Activated CD4-positive, alpha-beta memory T cell treated with anti-CD3 and anti-CD28 coated beads, Interleukin-2, amount 10 ng/mL, durations not matched to agents 7 days and 5 days (primary cell): ENCODE measurements around the gene CDS2. TPM values are rescaled to one million over a fixed set of nuclear protein-coding genes. Genes with fewer than 3 reads are reported as not detected.
"Not testable (repeated sequence)": the region's sequence is repeated elsewhere in the genome, so short reads cannot be mapped to it uniquely, and the experiment has no call there.

Experiments used
- CTCF ChIA-PET: fragments of 350-600 bp; sonication (Branson Sonifier 250); formaldehyde crosslinking; loops from one replicate; lab custom pipeline; 2021; ENCODE audit warnings: antibody characterized with exemption, inconsistent platforms; lab: Charles Lee
- POLR2A ChIA-PET: fragments of 350-600 bp; sonication (Branson Sonifier 250); formaldehyde crosslinking; loops from one replicate; lab custom pipeline; 2021; ENCODE audit warnings: antibody characterized with exemption; lab: Charles Lee
- DNase-seq: peaks from one replicate; pipeline ENCODE4 v3.0.0-alpha.2; 2020
- H3K27ac Mint-ChIP-seq: one replicate; pipeline ENCODE4 v1.8.0; 2021; ENCODE audit warnings: mild to moderate bottlenecking, mixed read lengths
- H3K27me3 Mint-ChIP-seq: one replicate; pipeline ENCODE4 v1.8.0; 2021; ENCODE audit warnings: mixed read lengths
- H3K36me3 Mint-ChIP-seq: one replicate; pipeline ENCODE4 v1.8.0; 2021; ENCODE audit warnings: low read depth, mixed read lengths
- H3K4me1 Mint-ChIP-seq: one replicate; pipeline ENCODE4 v1.8.0; 2021; ENCODE audit warnings: mixed read lengths
- H3K4me3 Mint-ChIP-seq: one replicate; pipeline ENCODE4 v1.8.0; 2021; ENCODE audit warnings: mild to moderate bottlenecking, mixed read lengths
- H3K9me3 Mint-ChIP-seq: one replicate; pipeline ENCODE4 v1.8.0; 2021; ENCODE audit warnings: mixed read lengths
- total RNA-seq, 2 experiments: library from RNA; stranded (reverse); gene quantifications; one replicate each; pipeline ENCODE4 v1.2.3, GENCODE V29; 2021

The CDS2 gene
- total RNA-seq, 2 experiments from 2014 or later: 67.4 to 68.2 TPM

- no peaks in the 10 kb centered on the region for H3K9me3 Mint-ChIP-seq
- H3K36me3 Mint-ChIP-seq: peaks cover 32% of the 10 kb centered on the region
- H3K4me1 Mint-ChIP-seq: peaks cover 8% of the 10 kb centered on the region
- no peak for DNase-seq
- H3K27ac Mint-ChIP-seq: no peak overlapping the region
- ChIA-PET CTCF (interaction anchor here (0.8 kb wide), 1 partner anchor 9 kb away, joined by 5 read pairs; no protein-coding TSS in a partner anchor), POLR2A (interaction anchor here (0.6 to 1.9 kb wide), 6 partner anchors 8 to 58 kb away, joined by 3 to 7 read pairs (median 3); partner anchors contain the start of gene PCNA)
- H3K4me3 Mint-ChIP-seq: no peak overlapping the region
- no peaks in the 10 kb centered on the region for H3K27me3 Mint-ChIP-seq
Measured at GRCh38 chr20:5096463-5096862, 30.3 kb upstream of the CDS2 start.

DNA sequence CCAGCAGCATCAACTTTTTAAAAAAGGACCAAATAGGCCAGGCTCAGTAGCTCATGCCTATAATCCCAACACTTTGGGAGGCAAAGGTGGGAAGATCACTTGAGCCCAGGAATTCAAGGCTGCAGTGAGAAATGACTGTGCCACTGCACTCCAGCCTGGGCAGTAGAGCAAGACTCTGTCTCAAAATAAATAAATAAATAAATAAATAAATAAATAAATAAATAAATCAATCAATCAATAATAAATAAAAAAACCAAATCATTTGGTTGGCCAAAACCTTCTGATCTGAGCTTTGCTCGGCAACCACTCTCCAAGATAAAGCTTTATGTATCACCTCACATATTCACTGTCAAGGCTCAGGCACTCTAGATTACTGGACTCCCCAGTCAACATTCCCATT lies 27.8 kb upstream of the CDS2 start:
- peaks cover 12% of the 10 kb centered on the region for H3K4me1 Mint-ChIP-seq
- DNase-seq, H3K9me3 Mint-ChIP-seq, H3K27ac Mint-ChIP-seq, H3K4me3 Mint-ChIP-seq, H3K27me3 Mint-ChIP-seq: not testable (repeated sequence)
- peaks cover 48% of the 10 kb centered on the region for H3K36me3 Mint-ChIP-seq
- CTCF ChIA-PET: interaction anchor here (0.9 to 5.5 kb wide), 11 partner anchors 8 to 166 kb away, joined by 3 to 112 read pairs (median 3); partner anchors contain the start of gene CDS2
- POLR2A ChIA-PET: interaction anchor here (4.4 kb wide), 1 partner anchor 43 kb away, joined by 18 read pairs; no protein-coding TSS in a partner anchor

DNA sequence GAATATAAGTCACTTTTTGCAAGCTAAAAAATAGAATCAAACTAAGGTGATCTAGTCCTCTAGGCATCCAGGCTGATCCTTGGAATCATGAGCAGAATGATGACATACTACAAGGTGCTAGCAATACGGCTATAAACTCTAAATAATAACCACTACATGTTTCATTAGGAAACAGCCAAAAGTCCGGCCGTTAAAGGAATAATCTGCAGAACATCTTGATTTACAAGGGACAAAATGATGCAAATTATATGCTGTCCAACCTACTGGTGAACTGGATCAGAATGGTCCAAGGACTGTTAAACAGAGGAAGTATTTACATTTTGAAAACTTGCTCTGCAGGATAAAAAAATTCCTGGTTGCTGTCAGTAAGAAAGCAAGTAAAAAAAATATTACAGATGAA lies 26.9 kb upstream of the CDS2 start:
- peaks cover 55% of the 10 kb centered on the region for H3K36me3 Mint-ChIP-seq
- CTCF ChIA-PET: interaction anchor here (0.7 to 5.5 kb wide), 21 partner anchors 9 to 494 kb away, joined by 3 to 112 read pairs (median 5); partner anchors contain the start of gene CDS2
- POLR2A ChIA-PET: interaction anchor here (4.4 kb wide), 1 partner anchor 44 kb away, joined by 18 read pairs; no protein-coding TSS in a partner anchor

DNA sequence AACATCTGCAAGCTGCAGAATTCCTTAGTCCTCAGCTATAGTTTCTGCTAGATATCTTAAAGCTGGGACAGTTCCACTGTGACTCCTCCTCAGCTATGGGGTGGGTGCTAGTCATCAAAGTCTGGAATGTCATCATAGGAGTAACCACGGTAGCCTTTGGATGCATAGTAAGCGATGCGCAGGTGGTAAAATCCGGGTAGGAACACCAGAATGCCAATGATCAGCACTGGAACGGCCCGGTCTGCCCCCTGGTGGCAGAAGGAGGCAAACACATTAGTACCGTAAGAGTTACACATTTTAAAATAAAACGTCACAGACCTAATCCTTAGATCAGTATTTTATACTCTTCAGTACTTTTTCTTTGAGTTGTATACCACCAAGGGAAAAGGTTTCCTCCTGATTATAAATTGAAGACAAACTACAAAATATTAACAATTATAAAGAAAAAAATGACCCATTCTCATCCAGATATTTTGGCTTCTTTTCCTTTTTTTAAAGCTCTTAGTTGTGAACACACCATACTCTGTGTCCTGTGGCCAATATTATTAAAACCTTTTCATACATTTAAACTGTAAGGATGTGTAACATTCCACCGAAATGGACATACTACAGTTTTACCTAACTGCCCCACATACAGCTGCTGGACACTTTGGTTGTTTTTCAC lies 26.0 kb upstream of the CDS2 start:
- H3K36me3 Mint-ChIP-seq: peaks cover 55% of the 10 kb centered on the region
- CTCF ChIA-PET: interaction anchor here (0.6 to 5.5 kb wide), 36 partner anchors 9 to 495 kb away, joined by 3 to 112 read pairs (median 4); partner anchors contain the start of genes CDS2 and PCNA
- peak; percentile 77 for DNase-seq
- POLR2A ChIA-PET: interaction anchor here (1.1 to 4.4 kb wide), 6 partner anchors 15 to 286 kb away, joined by 3 to 18 read pairs (median 4); no protein-coding TSS in a partner anchor
- no peak overlapping the region for H3K4me3 Mint-ChIP-seq
- H3K4me1 Mint-ChIP-seq: peaks cover 12% of the 10 kb centered on the region
- no peaks in the 10 kb centered on the region for H3K9me3 Mint-ChIP-seq
- no peaks in the 10 kb centered on the region for H3K27me3 Mint-ChIP-seq
- H3K27ac Mint-ChIP-seq: no peak overlapping the region

More for the DNA sequence above, 26.9 kb upstream of the CDS2 start:
- not testable (repeated sequence) for H3K27ac Mint-ChIP-seq, H3K9me3 Mint-ChIP-seq, H3K27me3 Mint-ChIP-seq, H3K4me3 Mint-ChIP-seq, DNase-seq
- H3K4me1 Mint-ChIP-seq: peaks cover 12% of the 10 kb centered on the region

- Mint-ChIP-seq H3K36me3 (peaks cover 50% of the 10 kb centered on the region), H3K27me3 (no peaks in the 10 kb centered on the region), H3K4me1 (peaks cover 12% of the 10 kb centered on the region), H3K4me3 (no peak overlapping the region), H3K27ac (no peak overlapping the region), H3K9me3 (no peaks in the 10 kb centered on the region)
- POLR2A ChIA-PET: no interaction called here
- CTCF ChIA-PET: interaction anchor here (1.2 to 2.0 kb wide), 4 partner anchors 16 to 149 kb away, joined by 3 to 7 read pairs (median 4); no protein-coding TSS in a partner anchor
- no peak for DNase-seq
Measured at GRCh38 chr20:5104479-5104878, 22.3 kb upstream of the CDS2 start.

GRCh38 chr20:5109276-5109675 lies 17.5 kb upstream of the CDS2 start:
- H3K27me3 Mint-ChIP-seq: no peaks in the 10 kb centered on the region
- peaks cover 41% of the 10 kb centered on the region for H3K36me3 Mint-ChIP-seq
- POLR2A ChIA-PET: no interaction called here
- H3K4me1 Mint-ChIP-seq: peaks cover 24% of the 10 kb centered on the region
- CTCF ChIA-PET: interaction anchor here (2.8 kb wide), 1 partner anchor 8 kb away, joined by 13 read pairs; no protein-coding TSS in a partner anchor
- no peak overlapping the region for H3K27ac Mint-ChIP-seq
- DNase-seq: no peak
- no peak overlapping the region for H3K4me3 Mint-ChIP-seq
- H3K9me3 Mint-ChIP-seq: no peaks in the 10 kb centered on the region

- Mint-ChIP-seq H3K27ac (peak overlapping the region; percentile 93), H3K27me3 (no peaks in the 10 kb centered on the region), H3K36me3 (peaks cover 74% of the 10 kb centered on the region), H3K4me3 (peak overlapping the region; percentile 84), H3K4me1 (peaks cover 64% of the 10 kb centered on the region), H3K9me3 (no peaks in the 10 kb centered on the region)
- ChIA-PET CTCF (no interaction called here), POLR2A (interaction anchor here (1.4 to 2.1 kb wide), 2 partner anchors 36 to 301 kb away, joined by 4 to 6 read pairs; no protein-coding TSS in a partner anchor)
- no peak for DNase-seq
Measured at GRCh38 chr20:5113615-5113986, 13.2 kb upstream of the CDS2 start.

GRCh38 chr20:5114403-5114802 lies 12.4 kb upstream of the CDS2 start:
- Mint-ChIP-seq H3K36me3 (peaks cover 73% of the 10 kb centered on the region), H3K27me3 (no peaks in the 10 kb centered on the region), H3K4me3 (peak overlapping the region; percentile 84), H3K27ac (peak overlapping the region; percentile 93), H3K9me3 (no peaks in the 10 kb centered on the region), H3K4me1 (peaks cover 64% of the 10 kb centered on the region)
- CTCF ChIA-PET: interaction anchor here (0.6 to 1.4 kb wide), 2 partner anchors 58 to 330 kb away, joined by 5 to 6 read pairs; no protein-coding TSS in a partner anchor
- POLR2A ChIA-PET: interaction anchor here (0.8 to 2.1 kb wide), 4 partner anchors 37 to 302 kb away, joined by 3 to 6 read pairs (median 4); no protein-coding TSS in a partner anchor
- DNase-seq: no peak

- H3K36me3 Mint-ChIP-seq: peaks cover 66% of the 10 kb centered on the region
- POLR2A ChIA-PET: interaction anchor here (1.3 to 2.1 kb wide), 3 partner anchors 14 to 117 kb away, joined by 3 to 8 read pairs (median 4); no protein-coding TSS in a partner anchor
- CTCF ChIA-PET: interaction anchor here (1.0 to 2.5 kb wide), 3 partner anchors 10 to 18 kb away, joined by 3 to 12 read pairs (median 3); no protein-coding TSS in a partner anchor
- peak overlapping the region; percentile 90 for H3K27ac Mint-ChIP-seq
- peaks cover 79% of the 10 kb centered on the region for H3K4me1 Mint-ChIP-seq
- DNase-seq: no peak
- no peaks in the 10 kb centered on the region for H3K9me3 Mint-ChIP-seq
- H3K27me3 Mint-ChIP-seq: no peaks in the 10 kb centered on the region
- peak overlapping the region; percentile 86 for H3K4me3 Mint-ChIP-seq
Measured at GRCh38 chr20:5116875-5117274, 9.9 kb upstream of the CDS2 start.

- peak; percentile 23 for DNase-seq
- Mint-ChIP-seq H3K4me1 (peaks cover 77% of the 10 kb centered on the region), H3K36me3 (peaks cover 55% of the 10 kb centered on the region), H3K4me3 (peak overlapping the region; percentile 86), H3K27ac (peak overlapping the region; percentile 90), H3K27me3 (no peaks in the 10 kb centered on the region), H3K9me3 (no peaks in the 10 kb centered on the region)
- CTCF ChIA-PET: interaction anchor here (0.5 to 2.5 kb wide), 3 partner anchors 17 to 1806 kb away, joined by 3 to 12 read pairs (median 12); no protein-coding TSS in a partner anchor
- POLR2A ChIA-PET: interaction anchor here (0.7 to 3.9 kb wide), 11 partner anchors 8 to 833 kb away, joined by 3 to 36 read pairs (median 7); no protein-coding TSS in a partner anchor
Measured at GRCh38 chr20:5118220-5119142, 8.3 kb upstream of the CDS2 start.

DNA sequence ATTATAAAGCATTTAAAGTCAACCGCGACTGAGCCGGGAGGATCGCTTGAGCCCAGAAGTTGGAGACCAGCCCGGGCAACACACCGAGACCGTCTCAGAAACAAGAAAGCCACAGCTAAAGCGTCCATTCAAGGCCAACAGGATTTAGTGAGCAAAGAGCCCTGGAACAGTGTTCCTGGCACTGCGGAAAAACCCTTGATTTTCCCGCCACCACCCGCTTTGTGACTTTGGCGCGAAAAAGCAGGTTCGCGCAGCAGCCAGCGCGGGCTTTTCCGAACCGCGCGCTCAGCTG lies 7.7 kb upstream of the CDS2 start:
- Mint-ChIP-seq H3K9me3 (no peaks in the 10 kb centered on the region), H3K4me3 (peak overlapping the region; percentile 86), H3K4me1 (peaks cover 72% of the 10 kb centered on the region), H3K27me3 (no peaks in the 10 kb centered on the region), H3K36me3 (peaks cover 51% of the 10 kb centered on the region), H3K27ac (peak overlapping the region; percentile 90)
- ChIA-PET CTCF (interaction anchor here (1.7 to 2.5 kb wide), 2 partner anchors 18 to 73 kb away, joined by 8 to 12 read pairs; no protein-coding TSS in a partner anchor), POLR2A (interaction anchor here (0.7 to 3.9 kb wide), 19 partner anchors 8 to 832 kb away, joined by 3 to 36 read pairs (median 7); partner anchors contain the start of gene SLC23A2)
- no peak for DNase-seq
